OCI-LY3 (cell line): Measurements from ENCODE around the gene NGDN.

ENCODE experiments used
- H2AFZ ChIP-seq: fragments of 200-600, 300-600 bp; shearing (Covaris generic); 2 replicates; pipeline ENCODE4 v1.6.0; 2014; ENCODE audit warnings: antibody characterized with exemption, low read depth, low read length
- H3K27ac ChIP-seq: fragments of 200-600, 300-600 bp; sonication (generic); 2 replicates; pipeline ENCODE4 v1.5.1; 2014; ENCODE audit warnings: mild to moderate bottlenecking, low read length, moderate library complexity, mixed read lengths
- H3K27me3 ChIP-seq: fragments of 200-600, 300-600 bp; sonication (generic); 2 replicates; pipeline ENCODE4 v1.6.1; 2014; ENCODE audit warnings: low read depth, low read length, mixed read lengths
- H3K36me3 ChIP-seq: fragments of 200-600, 300-600 bp; sonication (generic); replicated peaks from 2 replicates; pipeline ENCODE3; 2014; ENCODE audit warnings: low read depth, low read length, mixed read lengths
- H3K4me1 ChIP-seq: fragments of 300-600, 200-600 bp; sonication (generic); 2 replicates; pipeline ENCODE4 v1.6.1; 2014; ENCODE audit warnings: low read length, mixed read lengths
- H3K4me2 ChIP-seq: fragments of 200-600, 300-600 bp; sonication (generic); 2 replicates; pipeline ENCODE4 v1.6.1; 2014; ENCODE audit warnings: low read length, mixed read lengths
- H3K4me3 ChIP-seq: fragments of 300-600, 200-600 bp; sonication (generic); 2 replicates; pipeline ENCODE4 v1.5.1; 2014; ENCODE audit warnings: antibody characterized with exemption, mild to moderate bottlenecking, low read length, moderate library complexity
- H3K79me2 ChIP-seq: fragments of 300-600, 200-600 bp; shearing (Covaris generic); 2 replicates; pipeline ENCODE4 v1.6.1; 2014; ENCODE audit warnings: mild to moderate bottlenecking, low read length, mixed read lengths
- H3K9ac ChIP-seq: fragments of 300-600, 200-600 bp; shearing (Covaris generic); 2 replicates; pipeline ENCODE4 v1.6.0; 2014; ENCODE audit warnings: mild to moderate bottlenecking, low read length, moderate library complexity
- H3K9me3 ChIP-seq: fragments of 200-600, 300-600 bp; shearing (Covaris generic); 2 replicates; pipeline ENCODE4 v1.6.1; 2014; ENCODE audit warnings: low read length, mixed read lengths; ENCODE audit not compliant: insufficient read depth
- H4K20me1 ChIP-seq: fragments of 200-600, 300-600 bp; sonication (generic); 2 replicates; pipeline ENCODE4 v1.6.1; 2016; ENCODE audit warnings: low read length, mixed read lengths; ENCODE audit not compliant: insufficient read depth
- CTCF ChIP-seq: fragments of 200-600, 300-600 bp; sonication (generic); IDR thresholded peaks from 2 replicates; pipeline ENCODE4 v1.5.1; 2014; ENCODE audit warnings: antibody characterized with exemption, low read length, low read depth
- EZH2phosphoT487 ChIP-seq: fragments of 200-600 bp; shearing (Covaris generic); IDR thresholded peaks from 2 replicates; pipeline ENCODE4 v1.6.1; 2018; ENCODE audit warnings: antibody characterized with exemption, mixed run types, low read depth

NGDN gene

GRCh38 chr14:23432102-23432925 lies 37.2 kb upstream of the NGDN start:
- H3K4me2 ChIP-seq, result no peak overlapping the region
- no peak overlapping the region for H3K27ac ChIP-seq
- no peaks in the 10 kb centered on the region for H3K79me2 ChIP-seq
- H3K4me1 ChIP-seq, result no peaks in the 10 kb centered on the region
- no peaks in the 10 kb centered on the region for H3K36me3 ChIP-seq
- no peak overlapping the region for H3K4me3 ChIP-seq
- no peaks in the 10 kb centered on the region for H4K20me1 ChIP-seq
- H3K27me3 ChIP-seq, result peaks cover 20% of the 10 kb centered on the region; the same call in 1 of the 2 replicates
- H3K9me3 ChIP-seq, result no peaks in the 10 kb centered on the region
- no peak for TF ChIP-seq CTCF
- TF ChIP-seq EZH2phosphoT487, result no peak
- no peak overlapping the region for H3K9ac ChIP-seq
- no peak overlapping the region for H2AFZ ChIP-seq

GRCh38 chr14:23432946-23433345 lies 36.6 kb upstream of the NGDN start:
- Histone ChIP-seq H3K79me2 (no peaks in the 10 kb centered on the region), H3K27me3 (peaks cover 20% of the 10 kb centered on the region; the same call in 1 of the 2 replicates), H3K4me2 (no peak overlapping the region), H3K36me3 (no peaks in the 10 kb centered on the region), H3K9ac (no peak overlapping the region), H4K20me1 (no peaks in the 10 kb centered on the region), H2AFZ (no peak overlapping the region), H3K4me3 (no peak overlapping the region), H3K9me3 (no peaks in the 10 kb centered on the region), H3K27ac (no peak overlapping the region), H3K4me1 (no peaks in the 10 kb centered on the region)
- TF ChIP-seq CTCF (no peak), EZH2phosphoT487 (no peak)

GRCh38 chr14:23433457-23433856 lies 36.0 kb upstream of the NGDN start:
- peaks cover 20% of the 10 kb centered on the region; the same call in 1 of the 2 replicates for H3K27me3 ChIP-seq
- H3K4me1 ChIP-seq, result no peaks in the 10 kb centered on the region
- H3K4me3 ChIP-seq, result no peak overlapping the region
- H3K27ac ChIP-seq, result no peak overlapping the region
- TF ChIP-seq EZH2phosphoT487, result no peak
- TF ChIP-seq CTCF, result no peak
- no peak overlapping the region for H2AFZ ChIP-seq
- no peaks in the 10 kb centered on the region for H4K20me1 ChIP-seq
- no peaks in the 10 kb centered on the region for H3K9me3 ChIP-seq
- no peak overlapping the region for H3K9ac ChIP-seq
- H3K36me3 ChIP-seq, result no peaks in the 10 kb centered on the region
- no peak overlapping the region for H3K4me2 ChIP-seq
- no peaks in the 10 kb centered on the region for H3K79me2 ChIP-seq

- no peak overlapping the region for H3K9ac ChIP-seq
- no peak overlapping the region for H3K4me3 ChIP-seq
- H3K4me2 ChIP-seq, result no peak overlapping the region
- TF ChIP-seq CTCF, result no peak
- no peak for TF ChIP-seq EZH2phosphoT487
- no peak overlapping the region for H3K27ac ChIP-seq
- no peaks in the 10 kb centered on the region for H3K36me3 ChIP-seq
- no peaks in the 10 kb centered on the region for H3K79me2 ChIP-seq
- H3K9me3 ChIP-seq, result no peaks in the 10 kb centered on the region
- no peaks in the 10 kb centered on the region for H4K20me1 ChIP-seq
- H3K4me1 ChIP-seq, result no peaks in the 10 kb centered on the region
- peaks cover 20% of the 10 kb centered on the region; the same call in 1 of the 2 replicates for H3K27me3 ChIP-seq
- no peak overlapping the region for H2AFZ ChIP-seq
Observed at GRCh38 chr14:23434488-23435222, 34.8 kb upstream of the NGDN start.
